Mesendoderm (in vitro differentiated cells): ENCODE measurements around the gene CERS6.
A peak's percentile ranks its signal among the peaks of the same experiment; 100 is the strongest.

Experiments
- DNase-seq: peaks from one replicate; pipeline ENCODE4 v3.0.0; 2013
- H2AK5ac ChIP-seq: 2 replicates; pipeline ENCODE4 v1.6.1; 2013; ENCODE audit warnings: low read length, inconsistent platforms
- H2BK120ac ChIP-seq: 2 replicates; pipeline ENCODE4 v1.6.1; 2013; ENCODE audit warnings: low read depth, mild to moderate bottlenecking, low read length, moderate library complexity, mixed read lengths
- H2BK15ac ChIP-seq: replicated peaks from 2 replicates; pipeline ENCODE4 v1.6.1; 2013; ENCODE audit warnings: low read depth, mild to moderate bottlenecking, moderate library complexity
- H2BK5ac ChIP-seq: 2 replicates; pipeline ENCODE4 v1.6.1; 2013; ENCODE audit warnings: low read length, inconsistent platforms
- H3K18ac ChIP-seq: 2 replicates; pipeline ENCODE4 v1.6.1; 2013; ENCODE audit warnings: mild to moderate bottlenecking, low read length, mixed read lengths
- H3K23ac ChIP-seq: one replicate; pipeline ENCODE4 v1.6.1; 2013; ENCODE audit warnings: low read length
- H3K27ac ChIP-seq: 2 replicates; pipeline ENCODE4 v1.5.1; 2013; ENCODE audit warnings: low read depth, mild to moderate bottlenecking, inconsistent platforms, low read length, moderate library complexity
- H3K27me3 ChIP-seq: 2 replicates; pipeline ENCODE4 v1.6.1; 2013; ENCODE audit warnings: low read length, control low read depth, mild to moderate bottlenecking, inconsistent platforms; ENCODE audit not compliant: insufficient read depth, poor library complexity
- H3K36me3 ChIP-seq: 2 replicates; pipeline ENCODE4 v1.6.1; 2013; ENCODE audit warnings: low read length, inconsistent platforms; ENCODE audit not compliant: control insufficient read depth, insufficient read depth
- H3K4ac ChIP-seq: one replicate; pipeline ENCODE4 v1.6.1; 2013; ENCODE audit warnings: low read depth, mild to moderate bottlenecking, low read length, moderate library complexity
- H3K4me1 ChIP-seq: 2 replicates; pipeline ENCODE4 v1.6.1; 2013; ENCODE audit warnings: low read depth, low read length, inconsistent platforms; ENCODE audit not compliant: control insufficient read depth
- H3K4me2 ChIP-seq: 2 replicates; pipeline ENCODE4 v1.6.1; 2013; ENCODE audit warnings: low read length
- H3K4me3 ChIP-seq: 2 replicates; pipeline ENCODE4 v1.5.1; 2013; ENCODE audit warnings: mild to moderate bottlenecking, low read length
- H3K56ac ChIP-seq: one replicate; pipeline ENCODE4 v1.6.1; 2013; ENCODE audit warnings: low read length
- H3K79me1 ChIP-seq: 2 replicates; pipeline ENCODE4 v1.6.1; 2013; ENCODE audit warnings: low read length, inconsistent platforms
- H3K79me2 ChIP-seq: 2 replicates; pipeline ENCODE4 v1.6.1; 2013; ENCODE audit warnings: mild to moderate bottlenecking, low read length; ENCODE audit not compliant: control insufficient read depth, insufficient read depth
- H3K9ac ChIP-seq: 2 replicates; pipeline ENCODE4 v1.6.1; 2013; ENCODE audit warnings: low read length, inconsistent platforms
- H4K5ac ChIP-seq: one replicate; pipeline ENCODE4 v1.6.1; 2013; ENCODE audit warnings: low read length
- H4K8ac ChIP-seq: one replicate; pipeline ENCODE4 v1.6.1; 2013; ENCODE audit warnings: low read depth, mild to moderate bottlenecking, control low read depth, low read length, moderate library complexity
- WGBS: extraction: QIAGEN DNeasy Blood & Tissue Kit; methylation state at CpG from one replicate; pipeline ENCODE4 v1.1.7; 2013; ENCODE audit warnings: low lambda C conversion rate, missing lambda C conversion rate; ENCODE audit not compliant: insufficient coverage; ENCODE audit errors: extremely low coverage; 5-methylcytosine and 5-hydroxymethylcytosine counted together

Gene CERS6

GRCh38 chr2:168519534-168520308, 63.6 kb downstream of the CERS6 start:
- H3K27ac ChIP-seq, result no peak overlapping the region
- no peak overlapping the region for H3K18ac ChIP-seq
- H3K36me3 ChIP-seq, result no peaks in the 10 kb centered on the region
- no peak overlapping the region for H3K23ac ChIP-seq
- H2AK5ac ChIP-seq, result no peak overlapping the region
- H3K27me3 ChIP-seq, result no peaks in the 10 kb centered on the region
- no peak overlapping the region for H3K4ac ChIP-seq
- no peak overlapping the region for H2BK15ac ChIP-seq
- H2BK5ac ChIP-seq, result no peak overlapping the region
- no peak overlapping the region for H4K5ac ChIP-seq
- DNase-seq, result no peak
- WGBS, result no CpG with 5 or more reads among the region's 5 CpGs
- peaks cover 6% of the 10 kb centered on the region for H3K4me1 ChIP-seq
- H3K4me2 ChIP-seq, result no peak overlapping the region
- no peak overlapping the region for H4K8ac ChIP-seq
- no peak overlapping the region for H3K9ac ChIP-seq
- H3K79me2 ChIP-seq, result peaks cover 12% of the 10 kb centered on the region
- peaks cover 12% of the 10 kb centered on the region for H3K79me1 ChIP-seq
- H2BK120ac ChIP-seq, result no peak overlapping the region
- H3K56ac ChIP-seq, result no peak overlapping the region
- H3K4me3 ChIP-seq, result no peak overlapping the region

DNA sequence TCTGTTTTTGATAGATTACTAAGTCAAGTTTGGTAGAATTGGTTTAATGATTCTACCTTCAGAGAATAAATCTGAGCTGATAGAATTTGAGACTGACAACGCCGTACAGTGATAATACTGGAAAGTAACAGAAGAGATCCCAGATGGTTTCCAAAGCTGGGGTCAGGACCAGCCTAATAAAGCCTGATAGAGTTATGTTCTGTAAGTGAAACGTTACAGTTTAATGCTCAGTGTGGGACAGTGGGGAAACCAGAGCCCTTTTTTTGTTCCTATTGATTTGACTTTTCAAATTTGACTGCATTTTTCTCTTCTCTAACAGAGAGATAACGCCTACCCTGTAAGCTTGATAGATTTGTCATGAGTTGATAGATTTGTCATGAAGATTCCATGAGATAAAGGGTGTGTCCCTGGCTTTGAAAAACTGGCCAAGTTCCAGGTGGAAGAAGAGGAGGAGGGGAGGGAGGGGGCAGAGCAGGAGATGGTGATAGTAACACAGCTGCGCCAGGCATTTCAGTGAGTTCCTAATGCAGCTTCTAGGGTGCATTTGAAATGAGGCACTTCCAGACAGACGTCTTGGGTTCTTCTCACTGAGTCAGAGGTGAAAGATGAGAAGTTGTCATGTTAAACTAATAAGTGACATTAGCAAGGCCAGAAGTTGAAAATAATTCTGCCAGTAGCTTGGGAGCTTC, 65.1 kb downstream of the CERS6 start:
- no CpG with 5 or more reads among the region's 6 CpGs for WGBS
- no peak for DNase-seq
- Histone ChIP-seq H3K18ac (no peak overlapping the region), H3K4me1 (peaks cover 7% of the 10 kb centered on the region), H4K5ac (no peak overlapping the region), H3K4me3 (no peak overlapping the region), H3K4me2 (no peak overlapping the region), H3K27me3 (no peaks in the 10 kb centered on the region), H3K79me2 (peaks cover 16% of the 10 kb centered on the region), H3K56ac (no peak overlapping the region), H2BK15ac (no peak overlapping the region), H2BK5ac (no peak overlapping the region), H3K27ac (no peak overlapping the region), H2AK5ac (no peak overlapping the region), H2BK120ac (no peak overlapping the region), H4K8ac (no peak overlapping the region), H3K4ac (no peak overlapping the region), H3K23ac (no peak overlapping the region), H3K79me1 (peaks cover 8% of the 10 kb centered on the region), H3K36me3 (no peaks in the 10 kb centered on the region), H3K9ac (no peak overlapping the region)

DNA sequence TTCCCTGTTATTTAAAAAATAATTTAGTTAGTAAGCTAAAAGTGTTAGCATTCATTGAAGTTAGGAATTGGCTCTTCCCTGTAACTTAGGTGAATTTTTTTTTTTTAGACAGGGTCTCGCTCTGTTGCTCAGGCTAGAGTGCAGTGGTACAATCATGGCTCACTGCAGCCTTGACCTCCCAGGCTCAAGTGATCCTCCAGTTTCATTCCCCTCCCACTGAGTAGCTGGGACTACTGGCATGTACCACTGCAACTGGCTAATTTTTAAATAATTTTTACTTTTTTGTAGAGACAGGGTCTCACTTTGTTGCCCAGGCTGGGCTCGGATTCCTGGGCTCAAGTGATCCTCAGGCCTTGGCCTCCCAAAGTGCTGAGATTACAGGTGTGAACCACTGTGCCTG, 66.4 kb downstream of the CERS6 start:
- Histone ChIP-seq H3K27me3 (no peaks in the 10 kb centered on the region), H3K79me2 (peaks cover 19% of the 10 kb centered on the region), H3K18ac (no peak overlapping the region), H2BK120ac (no peak overlapping the region), H3K9ac (no peak overlapping the region), H2BK15ac (no peak overlapping the region), H3K27ac (no peak overlapping the region), H3K79me1 (peaks cover 9% of the 10 kb centered on the region), H2AK5ac (no peak overlapping the region), H3K4me2 (no peak overlapping the region), H4K5ac (no peak overlapping the region), H2BK5ac (no peak overlapping the region), H3K4me3 (no peak overlapping the region), H3K36me3 (no peaks in the 10 kb centered on the region), H4K8ac (no peak overlapping the region), H3K23ac (no peak overlapping the region), H3K4me1 (peaks cover 7% of the 10 kb centered on the region), H3K56ac (no peak overlapping the region), H3K4ac (no peak overlapping the region)
- WGBS, result no CpG with 5 or more reads among the region's 2 CpGs
- no peak for DNase-seq

- Histone ChIP-seq H3K56ac (no peak overlapping the region), H3K36me3 (no peaks in the 10 kb centered on the region), H2BK120ac (no peak overlapping the region), H3K4me1 (peaks cover 4% of the 10 kb centered on the region), H3K4me2 (no peak overlapping the region), H3K79me2 (peaks cover 19% of the 10 kb centered on the region), H2BK15ac (no peak overlapping the region), H3K9ac (no peak overlapping the region), H3K27ac (no peak overlapping the region), H3K4ac (no peak overlapping the region), H2BK5ac (no peak overlapping the region), H4K8ac (no peak overlapping the region), H2AK5ac (no peak overlapping the region), H3K23ac (no peak overlapping the region), H3K27me3 (no peaks in the 10 kb centered on the region), H4K5ac (no peak overlapping the region), H3K79me1 (peaks cover 12% of the 10 kb centered on the region), H3K4me3 (no peak overlapping the region), H3K18ac (no peak overlapping the region)
- no peak for DNase-seq
- no CpG with 5 or more reads among the region's 2 CpGs for WGBS
Observed at GRCh38 chr2:168524005-168524404, 67.9 kb downstream of the CERS6 start.

GRCh38 chr2:168525020-168525419, 68.9 kb downstream of the CERS6 start:
- no CpG with 5 or more reads among the region's 3 CpGs for WGBS
- no peak overlapping the region for H4K5ac ChIP-seq
- H3K79me2 ChIP-seq, result peaks cover 22% of the 10 kb centered on the region
- peaks cover 9% of the 10 kb centered on the region for H3K4me1 ChIP-seq
- peak; percentile 36 for DNase-seq
- no peaks in the 10 kb centered on the region for H3K27me3 ChIP-seq
- peaks cover 14% of the 10 kb centered on the region for H3K79me1 ChIP-seq
- H2AK5ac ChIP-seq, result no peak overlapping the region
- no peak overlapping the region for H3K4me3 ChIP-seq
- no peak overlapping the region for H4K8ac ChIP-seq
- no peak overlapping the region for H3K27ac ChIP-seq
- H3K56ac ChIP-seq, result no peak overlapping the region
- H3K23ac ChIP-seq, result no peak overlapping the region
- H3K4me2 ChIP-seq, result no peak overlapping the region
- no peak overlapping the region for H2BK120ac ChIP-seq
- H2BK15ac ChIP-seq, result no peak overlapping the region
- no peak overlapping the region for H3K4ac ChIP-seq
- no peak overlapping the region for H3K9ac ChIP-seq
- H3K18ac ChIP-seq, result peak overlapping the region; percentile 19
- no peak overlapping the region for H2BK5ac ChIP-seq
- H3K36me3 ChIP-seq, result no peaks in the 10 kb centered on the region
